Fibroblast of villous mesenchyme (primary cell): ENCODE data around the gene ELMO3. TPM values are rescaled to one million over a fixed set of nuclear protein-coding genes. Genes with fewer than 3 reads are reported as not detected.

Experiments used
- DNase-seq: peaks from one replicate; pipeline ENCODE4 v3.0.0-alpha.2; 2010; ENCODE audit warnings: low read depth
- H3K4me3 ChIP-seq: 2 replicates; pipeline ENCODE4 v1.5.1; 2011; ENCODE audit warnings: low read depth, mild to moderate bottlenecking, low read length
- CTCF ChIP-seq: IDR thresholded peaks from 2 replicates; pipeline ENCODE4 v1.5.1; 2012; ENCODE audit warnings: low read depth, mild to moderate bottlenecking, low read length; ENCODE audit not compliant: insufficient read depth
- total RNA-seq: library from RNA; depleted of rRNA; stranded (reverse); fragments of >200 nt; gene quantifications from 2 replicates; pipeline ENCODE4 v1.2.3, GENCODE V29; 2012

ELMO3 gene
- total RNA-seq, 1 donor: 0.43 TPM

DNA sequence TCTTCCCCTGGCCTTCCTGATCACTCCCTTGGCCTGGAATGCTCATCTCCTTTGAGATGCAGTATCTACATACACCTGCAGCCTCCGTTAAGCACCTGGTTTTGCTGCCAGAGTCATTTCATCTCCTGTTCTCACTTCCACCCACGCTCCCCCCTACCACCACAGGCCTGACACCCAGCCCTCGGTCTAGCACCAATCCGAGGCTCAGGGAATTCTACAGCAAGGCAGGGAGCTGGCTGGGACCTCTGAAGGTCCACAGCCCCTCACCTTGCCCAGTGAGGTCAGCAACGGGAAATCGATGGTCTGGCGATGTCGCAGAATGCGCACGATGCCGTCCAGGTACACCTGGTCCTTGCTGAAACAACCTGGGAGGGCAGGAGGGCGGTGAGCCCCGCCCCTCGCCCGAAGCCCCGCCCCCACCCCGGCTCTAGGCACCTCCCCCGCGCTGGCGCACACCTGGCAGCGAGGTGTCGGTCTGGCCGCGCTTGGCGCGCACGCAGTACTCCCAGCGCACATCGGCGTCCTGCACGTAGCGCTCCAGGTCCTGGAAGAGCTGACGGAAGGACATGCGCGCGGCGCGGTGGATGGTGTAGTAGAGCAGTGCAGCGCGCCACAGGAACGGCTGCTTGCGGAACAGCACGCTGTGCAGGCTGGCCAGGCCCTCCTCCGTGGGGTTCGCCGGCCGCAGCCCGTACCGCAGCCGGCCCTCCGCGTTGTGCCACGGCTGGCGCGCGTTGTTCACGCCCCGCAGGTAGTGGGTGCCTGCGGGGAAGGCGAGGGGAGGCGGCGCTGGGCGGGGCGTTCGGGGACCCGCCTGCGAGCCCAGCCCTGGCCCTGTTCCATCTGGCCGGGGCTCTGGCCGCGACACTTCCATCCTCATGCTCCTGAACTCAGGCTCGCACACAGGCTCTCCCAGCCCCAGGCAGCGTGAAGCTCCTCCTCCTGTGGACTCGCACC is 20.9 kb upstream of the ELMO3 start:
- peak; percentile 57 for DNase-seq
- H3K4me3 ChIP-seq: peak overlapping the region; percentile 41
- peak; percentile 14 for TF ChIP-seq CTCF

GRCh38 chr16:67179421-67180080 is 19.4 kb upstream of the ELMO3 start:
- no peak for TF ChIP-seq CTCF
- DNase-seq: no peak
- no peak overlapping the region for H3K4me3 ChIP-seq

- H3K4me3 ChIP-seq: no peak overlapping the region
- no peak for DNase-seq
- no peak for TF ChIP-seq CTCF
These were observed 18.8 kb upstream of the ELMO3 start for GRCh38 chr16:67180166-67180565.

DNA sequence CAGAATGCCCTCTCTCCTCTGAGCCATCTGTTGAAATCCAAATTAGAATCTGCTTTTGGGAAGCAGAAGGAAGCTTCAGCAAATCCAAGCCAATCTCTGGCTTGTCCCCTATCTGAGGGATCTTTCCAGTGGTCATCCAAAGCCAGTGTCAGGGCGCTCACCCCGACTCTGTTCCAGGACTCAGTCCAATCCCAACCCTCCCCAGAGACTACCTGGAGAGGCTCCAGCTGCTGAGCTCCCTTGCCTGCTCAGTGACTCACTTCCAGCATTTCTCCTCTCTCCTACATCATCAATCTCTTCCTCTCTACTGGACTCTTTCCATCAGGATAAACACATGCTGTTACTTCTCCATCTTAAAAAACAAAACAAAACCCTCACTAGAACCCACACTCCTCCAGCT is 17.6 kb upstream of the ELMO3 start:
- no peak overlapping the region for H3K4me3 ChIP-seq
- DNase-seq: peak; percentile 79
- TF ChIP-seq CTCF: no peak

- no peak for DNase-seq
- TF ChIP-seq CTCF: no peak
- H3K4me3 ChIP-seq: no peak overlapping the region
These were observed 16.6 kb upstream of the ELMO3 start for GRCh38 chr16:67182288-67182687.

- no peak for DNase-seq
- TF ChIP-seq CTCF: no peak
- H3K4me3 ChIP-seq: peak overlapping the region; percentile 76
These were observed 15.7 kb upstream of the ELMO3 start for GRCh38 chr16:67183284-67183626.
